ENCODE measurements around the gene OTOP1. TPM values are rescaled to one million over a fixed set of nuclear protein-coding genes. Genes with fewer than 3 reads are reported as not detected.
"Not testable (repeated sequence)": the region's sequence is repeated elsewhere in the genome, so short reads cannot be mapped to it uniquely, and the experiment has no call there.

Gene OTOP1
- polyA plus RNA-seq, 3 donors: not detected

GRCh38 chr4:4217113-4217512 lies 9.6 kb downstream of the OTOP1 start:
- no peak overlapping the region for H3K4me3 Mint-ChIP-seq
- no peaks in the 10 kb centered on the region for H3K4me1 ChIP-seq (ENCODE audit: control insufficient read depth in 1 of 2, insufficient read depth in 2 of 2, low read length in 2 of 2)
- no CpG with 5 or more reads among the region's 5 CpGs for WGBS (ENCODE audit: insufficient coverage)
- H3K4me2 ChIP-seq (replicated peaks; ENCODE audit: extremely low read depth, low read length, poor library complexity, severe bottlenecking): no peak overlapping the region
- H4K20me1 ChIP-seq (ENCODE audit: insufficient read depth, low read length): no peaks in the 10 kb centered on the region
- peaks cover 0 to 2% (median 0%) of the 10 kb centered on the region in 7 donors for H3K9me3 Mint-ChIP-seq
- H3K27me3 Mint-ChIP-seq (ENCODE audit: low read depth in 3 of 3): peaks cover 7 to 22% (median 16%) of the 10 kb centered on the region in 3 donors
- no peak overlapping the region for H3K27ac ChIP-seq (ENCODE audit: low read depth in 1 of 2, low read length in 2 of 2)
- no peaks in the 10 kb centered on the region for H3K4me1 Mint-ChIP-seq
- no peak for TF ChIP-seq CTCF (IDR thresholded peaks at IDR 0.05)
- no peak for DNase-seq
- H3K36me3 Mint-ChIP-seq: no peaks in the 10 kb centered on the region
- H3K4me3 ChIP-seq (replicated peaks in 1 of 3; ENCODE audit: low read depth in 2 of 3, low read length in 3 of 3): no peak overlapping the region
- H3K27me3 ChIP-seq (ENCODE audit: control insufficient read depth in 2 of 2, insufficient read depth in 2 of 2, low read length in 2 of 2): no peaks in the 10 kb centered on the region
- H3K79me2 ChIP-seq (ENCODE audit: insufficient read depth, low read length): no peaks in the 10 kb centered on the region
- H3K9me3 ChIP-seq (replicated peaks in 1 of 2; ENCODE audit: control insufficient read depth in 1 of 2, insufficient read depth in 1 of 2, low read length in 2 of 2): no peaks in the 10 kb centered on the region
- intact Hi-C loops (cut with micrococcal nuclease): no loop called here
- no peak overlapping the region for H2AFZ ChIP-seq (ENCODE audit: insufficient read depth, low read depth, low read length, poor library complexity, severe bottlenecking)
- no peaks in the 10 kb centered on the region for H3K36me3 ChIP-seq (replicated peaks in 1 of 2; ENCODE audit: control insufficient read depth in 1 of 2, insufficient read depth in 2 of 2, low read length in 2 of 2)
- H3K9ac ChIP-seq (ENCODE audit: insufficient read depth, low read length, poor library complexity, severe bottlenecking): no peak overlapping the region
- no peak overlapping the region for H3K27ac Mint-ChIP-seq

- Histone ChIP-seq H3K27ac (ENCODE audit: low read depth in 1 of 2, low read length in 2 of 2) (no peak overlapping the region), H3K9me3 (replicated peaks in 1 of 2; ENCODE audit: control insufficient read depth in 1 of 2, insufficient read depth in 1 of 2, low read length in 2 of 2) (no peaks in the 10 kb centered on the region), H3K4me2 (replicated peaks; ENCODE audit: extremely low read depth, low read length, poor library complexity, severe bottlenecking) (no peak overlapping the region), H3K4me3 (replicated peaks in 1 of 3; ENCODE audit: low read depth in 2 of 3, low read length in 3 of 3) (no peak overlapping the region), H3K9ac (ENCODE audit: insufficient read depth, low read length, poor library complexity, severe bottlenecking) (no peak overlapping the region), H3K27me3 (ENCODE audit: control insufficient read depth in 2 of 2, insufficient read depth in 2 of 2, low read length in 2 of 2) (no peaks in the 10 kb centered on the region), H3K4me1 (ENCODE audit: control insufficient read depth in 1 of 2, insufficient read depth in 2 of 2, low read length in 2 of 2) (no peaks in the 10 kb centered on the region), H3K36me3 (replicated peaks in 1 of 2; ENCODE audit: control insufficient read depth in 1 of 2, insufficient read depth in 2 of 2, low read length in 2 of 2) (no peaks in the 10 kb centered on the region), H2AFZ (ENCODE audit: insufficient read depth, low read depth, low read length, poor library complexity, severe bottlenecking) (no peak overlapping the region), H3K79me2 (ENCODE audit: insufficient read depth, low read length) (no peaks in the 10 kb centered on the region), H4K20me1 (ENCODE audit: insufficient read depth, low read length) (no peaks in the 10 kb centered on the region)
- intact Hi-C loops (cut with micrococcal nuclease): no loop called here
- H3K4me3 Mint-ChIP-seq: no peak overlapping the region
- H3K27me3 Mint-ChIP-seq (ENCODE audit: low read depth in 3 of 3): peaks cover 6 to 24% (median 19%) of the 10 kb centered on the region in 3 donors
- no peak overlapping the region for H3K27ac Mint-ChIP-seq
- no peaks in the 10 kb centered on the region for H3K4me1 Mint-ChIP-seq
- 90% methylated on average over 6 of the region's 7 CpGs for WGBS (ENCODE audit: insufficient coverage)
- no peak for DNase-seq
- TF ChIP-seq CTCF (IDR thresholded peaks at IDR 0.05): no peak
- peaks cover 0 to 2% (median 0%) of the 10 kb centered on the region in 7 donors for H3K9me3 Mint-ChIP-seq
- H3K36me3 Mint-ChIP-seq: no peaks in the 10 kb centered on the region
These were observed 10.1 kb downstream of the OTOP1 start for GRCh38 chr4:4216648-4217047.

- H3K9ac ChIP-seq (ENCODE audit: insufficient read depth, low read length, poor library complexity, severe bottlenecking); H3K4me3 Mint-ChIP-seq; H3K79me2 ChIP-seq (ENCODE audit: insufficient read depth, low read length); H3K36me3 Mint-ChIP-seq; H3K27ac Mint-ChIP-seq; H3K4me2 ChIP-seq (replicated peaks; ENCODE audit: extremely low read depth, low read length, poor library complexity, severe bottlenecking); H3K27me3 ChIP-seq (ENCODE audit: control insufficient read depth in 2 of 2, insufficient read depth in 2 of 2, low read length in 2 of 2); H3K36me3 ChIP-seq (replicated peaks in 1 of 2; ENCODE audit: control insufficient read depth in 1 of 2, insufficient read depth in 2 of 2, low read length in 2 of 2); H3K4me3 ChIP-seq (replicated peaks in 1 of 3; ENCODE audit: low read depth in 2 of 3, low read length in 3 of 3); H3K4me1 ChIP-seq (ENCODE audit: control insufficient read depth in 1 of 2, insufficient read depth in 2 of 2, low read length in 2 of 2); H2AFZ ChIP-seq (ENCODE audit: insufficient read depth, low read depth, low read length, poor library complexity, severe bottlenecking); DNase-seq; H3K9me3 ChIP-seq (replicated peaks in 1 of 2; ENCODE audit: control insufficient read depth in 1 of 2, insufficient read depth in 1 of 2, low read length in 2 of 2); H3K4me1 Mint-ChIP-seq; H3K9me3 Mint-ChIP-seq; H3K27ac ChIP-seq (ENCODE audit: low read depth in 1 of 2, low read length in 2 of 2); intact Hi-C loops (cut with micrococcal nuclease); H4K20me1 ChIP-seq (ENCODE audit: insufficient read depth, low read length): not testable (repeated sequence)
- peaks cover 14 to 31% (median 17%) of the 10 kb centered on the region in 3 donors for H3K27me3 Mint-ChIP-seq (ENCODE audit: low read depth in 3 of 3)
- no CpG with 5 or more reads among the region's 4 CpGs for WGBS (ENCODE audit: insufficient coverage)
These were observed 13.1 kb downstream of the OTOP1 start for GRCh38 chr4:4213674-4214073.

All from CD14-positive monocyte (primary cell).